SIG-M5 (cell line): ENCODE data around the gene KRTAP17-1.
"Not testable (repeated sequence)": the region's sequence is repeated elsewhere in the genome, so short reads cannot be mapped to it uniquely, and the experiment has no call there.

Experiments used
- DNase-seq: peaks from one replicate; lab custom pipeline; 2025; lab: John Stamatoyannopoulos, UW

The KRTAP17-1 gene

DNA sequence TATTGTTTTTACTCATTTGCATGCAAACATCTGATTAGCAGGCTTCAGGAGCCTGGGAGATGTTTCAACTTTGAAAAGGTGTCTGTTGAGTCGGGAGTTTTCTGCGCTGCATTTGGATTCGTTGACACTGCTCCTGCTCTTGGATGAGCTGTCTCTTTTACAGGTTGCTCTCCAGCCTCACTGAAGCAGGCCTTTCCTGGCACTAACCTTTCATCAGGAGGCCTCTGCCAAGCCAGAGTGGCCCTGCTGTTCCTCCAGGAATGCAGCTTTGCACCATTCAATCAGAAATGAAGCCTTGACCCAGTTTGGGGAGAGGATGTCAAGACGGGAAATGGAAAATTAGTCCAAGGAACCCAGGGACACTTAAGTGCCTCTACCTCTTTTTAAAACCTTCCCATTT lies 12.5 kb downstream of the KRTAP17-1 start:
- no peak for DNase-seq

DNA sequence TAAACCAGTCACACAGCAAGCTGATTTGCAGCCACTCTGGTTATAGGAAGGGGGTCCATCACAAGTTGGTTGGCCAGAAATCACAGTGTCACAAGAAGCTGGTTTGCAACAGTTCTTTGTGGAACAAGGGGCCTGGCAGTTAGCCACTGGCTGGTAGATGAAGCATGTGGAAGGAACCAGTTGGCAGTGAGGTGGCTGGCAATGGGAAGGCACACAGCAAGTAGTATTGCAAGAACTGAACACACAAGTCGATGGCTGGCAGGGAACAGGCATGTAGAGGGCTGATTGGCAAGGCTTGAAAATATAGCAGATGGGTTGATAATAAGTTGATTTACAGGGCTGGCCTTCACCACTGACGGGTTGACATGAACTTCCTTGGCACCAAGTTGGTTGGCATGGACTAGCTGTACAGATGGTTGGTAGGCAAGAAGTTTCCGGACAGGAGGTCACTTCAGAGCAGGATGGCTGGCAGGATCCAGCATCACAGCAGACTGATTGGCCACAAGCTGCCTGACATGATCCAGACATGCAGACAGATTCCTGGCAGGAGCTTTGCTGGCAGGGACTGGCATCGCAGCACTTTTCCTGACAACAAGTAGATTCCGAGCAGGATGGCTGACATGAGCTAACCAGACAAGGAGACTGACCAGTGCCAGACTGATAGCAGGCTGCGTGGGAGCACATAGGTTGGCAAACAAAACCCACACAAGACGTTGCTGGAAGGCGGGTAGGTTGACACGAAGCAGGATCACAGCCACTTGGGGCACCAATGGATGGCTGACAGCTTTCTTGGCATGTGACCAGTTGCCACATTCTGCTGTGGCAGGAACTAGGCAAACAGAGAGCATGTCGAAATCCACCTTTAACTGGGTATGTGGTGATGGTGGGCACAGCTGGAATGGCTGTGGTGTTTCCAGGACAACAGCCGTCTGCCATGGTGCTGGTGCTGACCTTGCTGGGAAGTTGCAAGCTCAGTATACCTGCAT lies 13.3 kb downstream of the KRTAP17-1 start, which contains the start of gene KRTAP29-1:
Gene KRTAP29-1, minus strand, starts transcription at position 936 of the 986 bp plus-strand sequence. Its CDS starts 0 bp downstream, at position 936.
- DNase-seq = no peak

DNA sequence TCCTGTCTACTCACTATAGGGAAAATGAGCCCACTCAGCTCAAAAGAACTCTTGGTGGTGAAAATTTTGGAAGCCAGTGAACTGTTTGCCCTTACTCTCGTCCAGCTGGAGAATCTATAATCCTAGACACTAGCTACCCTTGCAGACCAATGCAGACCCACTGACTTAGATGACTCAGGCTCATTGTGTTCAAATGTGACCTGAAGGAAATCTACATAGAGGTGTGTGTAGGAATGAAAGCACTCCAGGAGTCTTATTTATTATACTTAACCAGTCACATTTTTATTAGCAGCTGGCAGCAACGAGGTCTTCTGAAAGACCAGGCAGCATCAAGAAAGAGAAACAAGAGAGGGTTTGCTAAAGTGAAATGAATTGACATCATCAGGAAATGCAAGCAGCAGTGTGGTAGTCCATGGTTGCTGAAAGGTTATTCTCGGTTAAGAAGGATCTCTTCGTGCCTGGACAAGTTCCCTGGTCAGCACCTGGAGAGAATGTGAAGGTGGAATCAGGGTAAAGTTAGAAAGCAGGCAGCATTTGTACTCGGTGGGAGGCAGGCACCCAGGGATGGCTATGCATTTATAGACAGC lies 14.2 kb downstream of the KRTAP17-1 start:
- DNase-seq = no peak

DNA sequence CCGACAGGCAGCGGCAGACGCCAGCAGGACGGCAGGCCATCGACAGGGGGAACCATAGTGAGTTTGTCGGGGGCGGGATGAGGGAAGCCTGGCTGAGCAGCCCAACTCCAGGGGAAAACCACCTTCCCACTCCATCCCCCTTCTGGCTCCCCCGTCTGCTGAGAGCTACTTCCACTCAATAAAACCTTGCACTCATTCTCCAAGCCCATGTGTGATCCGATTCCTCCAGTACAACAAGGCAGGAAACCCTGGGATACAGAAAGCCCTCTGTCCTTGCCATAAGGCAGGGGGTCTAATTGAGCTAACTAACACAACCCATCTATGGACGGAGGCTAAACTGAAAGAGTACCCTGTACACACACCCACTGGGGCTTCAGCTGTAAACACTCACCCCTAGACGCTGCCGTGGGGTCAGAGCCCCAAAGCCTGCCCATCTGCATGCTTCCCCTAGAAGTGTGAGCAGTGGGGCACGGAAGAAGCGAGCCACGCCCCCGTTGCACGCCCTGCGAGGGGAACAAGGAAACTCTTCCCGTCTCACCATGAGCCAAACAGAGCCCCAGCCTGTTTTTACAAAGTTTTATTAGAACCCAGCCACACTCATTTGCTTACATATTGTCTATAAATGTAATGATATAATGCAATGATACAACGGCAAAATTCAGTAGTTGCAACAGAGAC lies 16.9 kb downstream of the KRTAP17-1 start:
- no peak for DNase-seq

DNA sequence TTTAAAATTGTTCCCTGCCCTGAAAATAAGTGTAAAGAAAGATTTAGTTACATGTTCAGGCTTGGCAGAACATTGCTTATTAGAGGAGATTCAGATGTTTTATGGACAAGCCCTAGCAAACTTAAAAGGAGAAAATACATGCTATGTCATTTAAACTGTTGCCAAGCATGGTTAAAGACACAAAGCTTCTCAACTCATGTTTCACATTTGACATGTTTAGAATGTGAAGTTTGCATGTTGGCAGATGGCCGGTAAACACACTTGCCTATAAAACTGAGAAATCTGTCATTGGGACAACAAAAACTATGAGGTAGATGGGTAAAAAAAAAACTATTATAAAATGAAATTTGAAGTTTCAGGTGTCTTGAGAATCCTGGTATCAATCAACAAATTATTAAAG lies 18.7 kb downstream of the KRTAP17-1 start:
- no peak for DNase-seq

DNA sequence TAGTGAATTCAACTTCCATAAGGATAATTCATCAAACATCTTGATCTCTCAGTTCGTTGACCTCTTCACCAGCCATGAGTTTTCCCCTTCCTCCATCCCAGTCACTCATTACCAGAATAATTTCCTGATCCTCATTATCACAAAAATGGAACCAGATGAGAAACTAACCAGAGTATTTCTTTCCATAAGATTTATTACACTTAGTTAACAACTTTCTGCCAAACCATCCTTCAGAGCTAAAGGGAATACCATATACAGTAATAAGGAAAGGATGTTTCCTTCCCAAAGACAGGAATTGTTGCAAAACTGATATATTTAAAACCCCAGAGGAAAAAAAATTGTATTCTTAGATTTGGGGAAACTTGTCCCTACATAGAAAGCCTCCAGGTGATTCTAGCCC lies 21.5 kb downstream of the KRTAP17-1 start:
- DNase-seq = no peak

DNA sequence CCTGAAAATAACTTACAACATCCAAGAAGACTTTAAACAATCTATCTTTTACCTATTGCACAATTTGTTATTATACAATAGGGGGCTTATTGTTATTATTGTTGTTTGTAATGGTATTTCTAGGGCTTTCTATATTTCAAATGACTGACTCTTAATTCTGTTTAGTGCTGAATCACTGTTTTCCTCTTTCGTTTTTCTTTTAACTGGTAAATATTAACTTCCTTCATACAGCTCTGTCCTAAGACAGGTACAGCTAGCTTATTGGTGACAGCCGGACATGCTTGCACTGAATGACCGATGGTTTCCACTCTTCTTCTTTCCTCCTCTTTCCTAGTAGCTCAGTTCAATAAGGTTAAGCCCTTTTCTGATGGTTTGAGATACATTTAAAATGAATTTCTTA lies 28.5 kb downstream of the KRTAP17-1 start:
- DNase-seq = no peak

DNA sequence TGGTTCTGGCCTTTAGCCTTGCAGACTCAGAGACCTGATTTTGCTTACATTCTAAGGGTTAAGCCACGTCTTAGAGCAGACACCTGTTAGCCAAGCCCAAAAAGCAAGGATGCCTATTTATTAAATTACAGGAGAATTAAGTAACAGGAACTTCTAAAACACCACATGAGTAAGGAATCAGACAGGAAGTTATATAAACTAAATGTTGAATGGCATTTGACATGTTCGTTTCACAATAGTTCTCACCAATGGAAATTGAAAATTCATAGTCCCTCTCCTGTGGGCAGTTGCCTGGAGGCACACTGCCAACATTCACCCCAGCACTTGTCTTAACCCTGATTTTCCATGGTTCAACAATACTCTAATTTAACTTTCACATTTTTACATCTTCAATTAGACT lies 31.0 kb downstream of the KRTAP17-1 start:
- no peak for DNase-seq

DNA sequence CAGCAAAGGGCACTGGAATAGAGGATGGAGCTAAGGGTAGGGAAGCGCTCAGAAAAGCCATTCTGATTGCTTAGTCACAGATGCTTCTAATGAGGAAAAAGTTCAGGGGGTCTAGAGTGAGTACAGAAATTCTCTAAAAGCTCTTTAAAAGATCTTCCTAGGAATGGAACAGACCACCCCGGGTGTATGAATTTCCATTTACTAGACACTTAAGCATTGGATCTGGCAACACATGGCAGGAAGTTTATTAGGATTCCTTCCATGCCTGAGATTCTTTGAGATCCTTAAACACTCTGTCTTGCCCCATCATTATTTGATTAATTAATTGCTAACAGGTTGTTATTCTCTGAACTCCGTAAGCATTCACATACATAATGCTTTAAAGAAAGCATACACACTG lies 31.5 kb downstream of the KRTAP17-1 start:
- DNase-seq = no peak

DNA sequence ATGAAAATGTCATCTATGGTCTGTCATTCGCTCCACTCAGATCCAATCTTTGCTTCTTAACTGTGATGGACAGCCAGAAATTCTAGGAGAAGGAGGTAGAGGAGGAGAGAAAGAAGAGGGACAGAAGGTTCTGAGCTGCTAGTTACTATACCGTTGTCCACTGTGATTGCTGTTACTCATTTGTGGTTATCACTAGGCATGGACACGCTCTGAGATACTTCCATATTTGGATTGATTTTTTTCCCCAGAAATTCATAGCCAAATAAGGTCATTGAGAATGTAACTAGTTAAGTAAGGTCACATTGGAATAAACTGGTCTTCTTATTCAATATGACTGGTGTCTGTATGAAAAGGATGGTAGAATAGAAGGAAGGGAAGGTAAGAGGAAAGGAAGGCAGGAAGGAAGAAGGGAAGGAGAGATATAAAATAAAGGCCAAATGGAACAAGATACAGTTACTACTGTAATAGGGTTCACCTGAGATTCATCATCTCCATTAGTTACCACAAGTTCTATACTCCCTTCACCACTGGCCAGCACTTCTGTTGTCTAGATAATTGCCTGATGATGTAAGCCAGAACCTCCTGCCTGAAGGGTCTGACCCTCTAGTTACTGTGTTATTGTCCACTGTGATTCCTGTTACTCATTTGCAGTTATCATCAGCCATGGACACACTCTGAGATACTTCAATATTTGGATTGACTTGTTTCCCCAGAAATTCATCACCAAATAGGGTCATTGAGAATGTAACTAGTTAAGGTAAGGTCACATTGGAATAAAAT lies 37.1 kb downstream of the KRTAP17-1 start:
- no peak for DNase-seq

DNA sequence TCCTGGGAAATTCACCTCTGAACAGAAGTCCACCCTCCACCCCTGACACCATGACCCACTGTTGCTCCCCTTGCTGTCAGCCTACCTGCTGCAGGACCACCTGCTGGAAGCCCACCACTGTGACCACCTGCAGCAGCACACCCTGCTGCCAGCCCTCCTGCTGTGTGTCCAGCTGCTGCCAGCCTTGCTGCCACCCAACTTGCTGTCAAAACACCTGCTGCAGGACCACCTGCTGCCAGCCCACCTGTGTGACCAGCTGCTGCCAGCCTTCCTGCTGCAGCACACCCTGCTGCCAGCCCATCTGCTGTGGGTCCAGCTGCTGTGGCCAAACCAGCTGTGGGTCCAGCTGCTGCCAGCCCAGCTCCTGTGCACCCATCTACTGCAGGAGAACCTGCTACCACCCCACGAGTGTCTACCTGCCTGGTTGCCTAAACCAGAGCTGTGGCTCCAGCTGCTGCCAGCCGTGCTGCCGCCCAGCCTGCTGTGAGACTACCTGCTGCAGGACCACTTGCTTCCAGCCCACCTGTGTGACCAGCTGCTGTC lies 39.8 kb downstream of the KRTAP17-1 start, which contains the start of gene KRTAP9-7:
Gene KRTAP9-7, plus strand, starts transcription at position 51 of the 543 bp plus-strand sequence. Its CDS starts 0 bp downstream, at position 51.
- DNase-seq = not testable (repeated sequence)

DNA sequence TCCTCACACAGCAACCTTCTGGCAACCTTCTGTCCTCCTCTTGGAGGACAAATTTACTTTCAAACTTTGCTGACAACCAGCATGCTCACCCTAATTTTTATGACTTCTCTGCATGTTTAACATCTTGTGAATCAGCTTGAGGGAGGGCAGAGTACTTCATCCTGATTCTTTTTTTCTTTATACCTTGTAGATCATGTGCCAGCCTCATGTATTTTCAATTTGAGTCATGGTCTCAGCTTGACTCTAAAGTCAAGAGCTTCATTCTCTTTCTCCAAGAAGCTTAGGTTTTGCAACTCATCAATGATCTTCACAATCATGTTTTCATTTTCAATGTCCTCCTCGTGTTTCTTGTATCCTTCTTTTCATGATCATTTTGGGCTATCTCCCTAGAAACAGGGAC lies 43.7 kb downstream of the KRTAP17-1 start:
- DNase-seq = no peak

DNA sequence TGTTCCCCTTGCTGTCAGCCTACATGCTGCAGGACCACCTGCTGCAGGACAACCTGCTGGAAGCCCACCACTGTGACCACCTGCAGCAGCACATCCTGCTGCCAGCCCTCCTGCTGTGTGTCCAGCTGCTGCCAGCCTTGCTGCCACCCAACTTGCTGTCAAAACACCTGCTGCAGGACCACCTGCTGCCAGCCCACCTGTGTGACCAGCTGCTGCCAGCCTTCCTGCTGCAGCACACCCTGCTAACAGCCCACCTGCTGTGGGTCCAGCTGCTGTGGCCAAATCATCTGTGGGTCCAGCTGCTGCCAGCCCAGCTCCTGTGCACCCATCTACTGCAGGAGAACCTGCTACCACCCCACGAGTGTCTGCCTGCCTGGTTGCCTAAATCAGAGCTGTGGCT lies 44.2 kb downstream of the KRTAP17-1 start:
- DNase-seq = not testable (repeated sequence)

DNA sequence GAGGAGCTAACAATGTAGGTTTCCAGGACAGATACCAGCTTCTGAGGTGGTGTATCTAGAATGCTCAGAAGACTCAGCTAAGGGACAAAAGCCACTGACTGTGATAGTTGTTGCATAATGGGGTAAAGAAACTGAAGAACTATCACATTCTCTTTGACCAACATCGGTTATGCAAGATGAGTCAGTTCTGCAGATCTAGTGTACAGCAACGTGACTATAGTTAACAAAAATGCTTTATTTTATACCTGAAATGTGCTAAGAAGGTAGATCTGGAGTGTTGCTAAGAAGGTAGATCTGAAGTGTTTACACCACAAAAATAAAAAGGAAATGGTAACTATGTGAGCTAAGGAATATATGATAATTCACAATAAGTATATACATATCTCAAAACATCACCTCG lies 47.8 kb downstream of the KRTAP17-1 start:
- no peak for DNase-seq

DNA sequence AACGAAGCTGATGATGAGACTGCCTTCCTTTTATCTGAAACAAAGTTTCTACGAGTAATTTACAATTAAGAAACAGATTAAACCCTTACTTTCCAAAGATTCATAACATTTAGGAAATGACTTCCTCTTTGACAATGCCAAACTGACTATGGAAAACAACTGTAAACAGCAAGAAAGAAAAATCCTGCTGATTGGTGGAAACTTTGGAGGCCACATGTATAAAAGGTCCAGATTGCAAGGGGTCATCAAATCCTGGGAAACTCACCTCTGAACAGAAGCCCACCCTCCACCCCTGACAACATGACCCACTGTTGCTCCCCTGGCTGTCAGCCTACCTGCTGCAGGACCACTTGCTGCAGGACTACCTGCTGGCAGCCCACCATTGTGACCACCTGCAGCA lies 50.4 kb downstream of the KRTAP17-1 start, which contains the start of gene KRTAP9-6:
Gene KRTAP9-6, plus strand, starts transcription at position 301 of the 400 bp plus-strand sequence. Its CDS starts 0 bp downstream, at position 301.
- DNase-seq = no peak
